ENCODE data around the gene NUAK2. TPM values are rescaled to one million over a fixed set of nuclear protein-coding genes. Genes with fewer than 3 reads are reported as not detected.
A peak's percentile ranks its signal among the peaks of the same experiment; 100 is the strongest.
"Not testable (repeated sequence)": the region's sequence is repeated elsewhere in the genome, so short reads cannot be mapped to it uniquely, and the experiment has no call there.

The NUAK2 gene
- total and polyA plus RNA-seq, 2 donors (not counting 3 experiments of a cell fraction or from before 2014, with no cell fraction given), result 1.8 to 2.5 TPM

GRCh38 chr1:205298191-205298994 is 23.2 kb downstream of the NUAK2 start:
- peaks cover 0 to 4% of the 10 kb centered on the region in 2 experiments for H3K36me3 ChIP-seq (ENCODE audit: control insufficient read depth in 2 of 2, extremely low read depth in 1 of 2, insufficient read depth in 2 of 2, low read length in 2 of 2)
- no TSS peak for BruUV-seq (replicated peaks)
- intact Hi-C loops (cut with micrococcal nuclease), result no loop called here
- peak overlapping the region; percentile 52 for H3K27ac ChIP-seq (ENCODE audit: insufficient read depth, low read depth, low read length)
- H3K9me3 ChIP-seq (replicated peaks; ENCODE audit: control insufficient read depth, insufficient read depth, low read length), result no peaks in the 10 kb centered on the region
- peak overlapping the region; percentile 12 for H2AFZ ChIP-seq (ENCODE audit: low read depth, low read length)
- H3K4me3 ChIP-seq (replicated peaks in 1 of 3; ENCODE audit: insufficient read depth in 1 of 3, low read depth in 1 of 3, low read length in 3 of 3), result no peak overlapping the region
- no peaks in the 10 kb centered on the region for H3K27me3 ChIP-seq (ENCODE audit: control insufficient read depth in 2 of 2, insufficient read depth in 2 of 2, low read length in 2 of 2)
- CTCF ChIA-PET, result interaction anchor here (1.0 to 6.9 kb wide), 5 partner anchors 14 to 44 kb away, joined by 3 to 49 read pairs (median 7); partner anchors contain the start of gene NUAK2
- dilution Hi-C loops (cut with MboI; ENCODE audit: extremely low pct_ligation_motif_present, low sequenced_read_pairs), result no loop called here
- H3K4me2 ChIP-seq (ENCODE audit: insufficient read depth, low read length), result peak overlapping the region; percentile 6
- H3K9me1 ChIP-seq (replicated peaks; ENCODE audit: control insufficient read depth, extremely low read depth, insufficient read depth, low read length), result no peaks in the 10 kb centered on the region
- DNase-seq (ENCODE audit: low read depth, low spot score) (peak; percentile 40), FAIRE-seq (peak; percentile 85)
- TF ChIP-seq JUN (IDR thresholded peaks at IDR 0.05; ENCODE audit: borderline replicate concordance, insufficient read depth, insufficient read length, low read depth), result peak; percentile 40
- TF ChIP-seq POLR2A (IDR thresholded peaks at IDR 0.05; ENCODE audit: low read depth, low read length), result no peak
- peaks cover 28% of the 10 kb centered on the region for H3K4me1 ChIP-seq (ENCODE audit: control insufficient read depth, extremely low read depth, insufficient read depth, low read length)
- H3K79me2 ChIP-seq (ENCODE audit: control insufficient read depth, insufficient read depth, low read length), result no peaks in the 10 kb centered on the region
- no peaks in the 10 kb centered on the region for H4K20me1 ChIP-seq (replicated peaks; ENCODE audit: control insufficient read depth, extremely low read depth, insufficient read depth, low read length)
- no peak overlapping the region for H3K9ac ChIP-seq (replicated peaks; ENCODE audit: extremely low read depth, insufficient read depth, low read length)
- POLR2A ChIA-PET, result no interaction called here

GRCh38 chr1:205297546-205298177 is 23.9 kb downstream of the NUAK2 start:
- intact Hi-C loops (cut with micrococcal nuclease); POLR2A ChIA-PET; H3K4me2 ChIP-seq (ENCODE audit: insufficient read depth, low read length); H3K36me3 ChIP-seq (ENCODE audit: control insufficient read depth in 2 of 2, extremely low read depth in 1 of 2, insufficient read depth in 2 of 2, low read length in 2 of 2); dilution Hi-C loops (cut with MboI; ENCODE audit: extremely low pct_ligation_motif_present, low sequenced_read_pairs); H2AFZ ChIP-seq (ENCODE audit: low read depth, low read length); DNase-seq (ENCODE audit: low read depth, low spot score); H3K79me2 ChIP-seq (ENCODE audit: control insufficient read depth, insufficient read depth, low read length); H3K4me3 ChIP-seq (replicated peaks in 1 of 3; ENCODE audit: insufficient read depth in 1 of 3, low read depth in 1 of 3, low read length in 3 of 3); H3K9me1 ChIP-seq (replicated peaks; ENCODE audit: control insufficient read depth, extremely low read depth, insufficient read depth, low read length); H3K9ac ChIP-seq (replicated peaks; ENCODE audit: extremely low read depth, insufficient read depth, low read length); H4K20me1 ChIP-seq (replicated peaks; ENCODE audit: control insufficient read depth, extremely low read depth, insufficient read depth, low read length); H3K27me3 ChIP-seq (ENCODE audit: control insufficient read depth in 2 of 2, insufficient read depth in 2 of 2, low read length in 2 of 2); BruUV-seq (replicated peaks); H3K9me3 ChIP-seq (replicated peaks; ENCODE audit: control insufficient read depth, insufficient read depth, low read length): not testable (repeated sequence)
- FAIRE-seq, result peak; percentile 76
- CTCF ChIA-PET, result interaction anchor here (1.0 to 6.9 kb wide), 5 partner anchors 13 to 45 kb away, joined by 3 to 49 read pairs (median 7); partner anchors contain the start of gene NUAK2
- peaks cover 30% of the 10 kb centered on the region for H3K4me1 ChIP-seq (ENCODE audit: control insufficient read depth, extremely low read depth, insufficient read depth, low read length)
- H3K27ac ChIP-seq (ENCODE audit: insufficient read depth, low read depth, low read length), result peak overlapping the region; percentile 52
